ENCODE measurements around the gene XYLT1.

GRCh38 chr16:17246974-17247732 lies 223.6 kb downstream of the XYLT1 start:
- no peak for TF ChIP-seq SP2 (CRISPR knock-in tag; IDR thresholded peaks at IDR 0.05)
- TF ChIP-seq POLR2A (IDR thresholded peaks at IDR 0.05; ENCODE audit: insufficient read depth in 1 of 2, low read depth in 2 of 2, low read length in 2 of 2): no peak
- no peak for TF ChIP-seq MAX (IDR thresholded peaks at IDR 0.05)
- TF ChIP-seq ZNF337 (CRISPR knock-in tag; IDR thresholded peaks at IDR 0.05; ENCODE audit: borderline replicate concordance, low read depth): no peak
- no peak for TF ChIP-seq DPF2 (CRISPR knock-in tag; IDR thresholded peaks at IDR 0.05; ENCODE audit: borderline replicate concordance, low read depth)
- TF ChIP-seq ZFX (CRISPR knock-in tag; IDR thresholded peaks at IDR 0.05; ENCODE audit: low read depth): no peak
- TF ChIP-seq SMAD1 (CRISPR knock-in tag; IDR thresholded peaks at IDR 0.05; ENCODE audit: borderline replicate concordance, low read depth): no peak
- no peak for TF ChIP-seq ZNF891 (CRISPR knock-in tag; IDR thresholded peaks at IDR 0.05)
- TF ChIP-seq ZFP91 (CRISPR knock-in tag; IDR thresholded peaks at IDR 0.05; ENCODE audit: borderline replicate concordance): no peak

All from HepG2 (cell line).